PC-3 (cell line): ENCODE measurements around the gene DOCK4. TPM values are rescaled to one million over a fixed set of nuclear protein-coding genes. Genes with fewer than 3 reads are reported as not detected.
A peak's percentile ranks its signal among the peaks of the same experiment; 100 is the strongest.

Experiments
- ATAC-seq: fragments of 200-7000 bp; cut with Tn5 transposase; 2 replicates; pipeline ENCODE4 v1.9.1; 2020; ENCODE audit warnings: mild to moderate bottlenecking, moderate library complexity
- BruUV-seq: library from RNA; stranded (reverse); fragments of 400-500 nt; replicated peaks from 2 replicates; lab custom pipeline; 2021; lab: Mats Ljungman, UMichigan
- CTCF ChIA-PET: fragments of 300-600 bp; sonication (Branson Sonifier 250); formaldehyde crosslinking; loops from one replicate; lab custom pipeline; 2022; ENCODE audit warnings: antibody characterized with exemption; lab: Charles Lee
- POLR2A ChIA-PET: fragments of 300-600 bp; sonication (Branson Sonifier 250); formaldehyde crosslinking; loops from one replicate; lab custom pipeline; 2022; ENCODE audit warnings: antibody characterized with exemption; ENCODE audit not compliant: unreplicated experiment; lab: Charles Lee
- DNase-seq: peaks from one replicate; pipeline ENCODE4 v3.0.0-alpha.2; 2015
- H2AFZ ChIP-seq: fragments of 300-600 bp; sonication (generic); 2 replicates; pipeline ENCODE4 v1.6.0; 2016; ENCODE audit warnings: antibody characterized with exemption, low read length
- H3F3A ChIP-seq: fragments of 300-600 bp; sonication (generic); one replicate; pipeline ENCODE4 v1.6.0; 2017; ENCODE audit warnings: antibody characterized with exemption, low read length, control low read depth, mild to moderate bottlenecking; ENCODE audit not compliant: unreplicated experiment
- H3K27ac ChIP-seq: fragments of 300-600 bp; sonication (generic); 2 replicates; pipeline ENCODE4 v1.5.1; 2016; ENCODE audit warnings: mild to moderate bottlenecking, low read length
- H3K27me3 ChIP-seq: fragments of 300-600 bp; sonication (generic); 2 replicates; pipeline ENCODE4 v1.6.1; 2016; ENCODE audit warnings: low read length, mixed read lengths
- H3K36me3 ChIP-seq: fragments of 300-600 bp; sonication (generic); 2 replicates; pipeline ENCODE4 v1.6.1; 2016; ENCODE audit warnings: low read depth, mixed run types, low read length, mixed read lengths
- H3K4me1 ChIP-seq: fragments of 300-600 bp; sonication (generic); 2 replicates; pipeline ENCODE4 v1.5.1; 2016; ENCODE audit warnings: low read length; ENCODE audit not compliant: insufficient read depth
- H3K4me2 ChIP-seq: fragments of 300-600 bp; sonication (generic); 2 replicates; pipeline ENCODE4 v1.6.0; 2016; ENCODE audit warnings: low read length
- H3K4me3 ChIP-seq: fragments of 300-600 bp; sonication (generic); 2 replicates; pipeline ENCODE4 v1.5.1; 2016; ENCODE audit warnings: mild to moderate bottlenecking, low read length, mixed read lengths
- H3K79me2 ChIP-seq: fragments of 300-600 bp; sonication (generic); 2 replicates; pipeline ENCODE4 v1.6.1; 2017; ENCODE audit warnings: low read length, mixed read lengths
- H3K9ac ChIP-seq: fragments of 300-600 bp; sonication (generic); 2 replicates; pipeline ENCODE4 v1.6.0; 2016; ENCODE audit warnings: mild to moderate bottlenecking, low read length
- H3K9me2 ChIP-seq: fragments of 300-600 bp; sonication (generic); replicated peaks from 2 replicates; pipeline ENCODE4 v1.6.1; 2016; ENCODE audit warnings: mixed run types, low read length, mixed read lengths
- H3K9me3 ChIP-seq: fragments of 300-600 bp; sonication (generic); 2 replicates; pipeline ENCODE4 v1.6.1; 2016; ENCODE audit warnings: low read length, mixed read lengths
- H4K20me1 ChIP-seq: fragments of 300-600 bp; sonication (generic); 2 replicates; pipeline ENCODE4 v1.6.1; 2016; ENCODE audit warnings: low read length, mixed read lengths
- EZH2 ChIP-seq: fragments of 300-600 bp; sonication (generic); IDR thresholded peaks from one replicate; pipeline ENCODE4 v1.6.1; 2017; ENCODE audit warnings: antibody characterized with exemption, mild to moderate bottlenecking, low read length; ENCODE audit not compliant: unreplicated experiment
- EZH2phosphoT487 ChIP-seq: fragments of 300-600 bp; sonication (generic); IDR thresholded peaks from 2 replicates; pipeline ENCODE4 v1.6.1; 2018; ENCODE audit warnings: mild to moderate bottlenecking, antibody characterized with exemption, low read length, borderline replicate concordance
- intact Hi-C: fragments of 100-400 bp; cut with micrococcal nuclease; formaldehyde crosslinking; loops from 2 replicates; pipeline ENCODE4 v1.9.0; 2023
- total RNA-seq: library from RNA; depleted of rRNA; stranded (reverse); fragments of >200 nt; gene quantifications from 2 replicates; pipeline ENCODE4 v1.2.3, GENCODE V29; 2014
- TF ChIP-seq, protein P1 (sequence below): fragments of 300-600 bp; sonication (generic); conservative IDR thresholded peaks from 2 replicates; pipeline ENCODE4 v1.5.1; 2017; ENCODE audit warnings: antibody characterized with exemption, low read depth, mild to moderate bottlenecking, low read length

Gene DOCK4
- total RNA-seq, 1 experiment from 2014 or later = 25.4 TPM

DNA sequence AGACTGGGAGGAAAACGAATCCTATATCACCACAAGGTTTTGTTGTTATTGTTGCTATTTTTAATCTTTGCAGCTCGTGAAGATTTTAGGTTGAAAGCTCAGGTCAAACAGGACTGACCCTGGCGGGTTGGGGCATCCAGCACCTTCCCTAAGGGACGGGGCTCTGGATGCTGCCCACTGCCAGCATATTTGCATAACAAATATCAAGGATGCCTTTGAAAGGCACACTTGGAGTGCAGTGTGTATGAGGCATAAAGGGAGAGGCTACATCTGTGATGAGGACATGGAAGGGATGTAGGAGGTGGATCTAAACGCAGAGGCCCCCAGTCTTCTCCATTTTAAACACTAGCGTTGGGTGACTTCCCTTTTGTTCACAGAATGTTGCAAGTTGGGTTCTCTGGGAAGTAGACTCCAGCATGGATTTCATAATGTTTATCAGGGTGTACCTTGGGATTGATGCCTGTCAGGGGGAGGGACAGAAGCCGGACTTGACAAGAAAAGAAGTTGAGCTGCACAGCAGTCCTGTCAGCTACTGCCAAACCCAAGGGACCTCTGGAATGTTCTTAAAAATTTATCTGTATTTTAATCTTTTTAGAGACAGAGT is 462.9 kb downstream of the DOCK4 start:
- ATAC-seq (no peak), DNase-seq (no peak)
- H3K9me3 ChIP-seq = no peaks in the 10 kb centered on the region
- H3K27ac ChIP-seq = no peak overlapping the region
- POLR2A ChIA-PET = no interaction called here
- H3K79me2 ChIP-seq = no peaks in the 10 kb centered on the region
- TF ChIP-seq EZH2 = no peak
- TF ChIP-seq, protein P1, sequence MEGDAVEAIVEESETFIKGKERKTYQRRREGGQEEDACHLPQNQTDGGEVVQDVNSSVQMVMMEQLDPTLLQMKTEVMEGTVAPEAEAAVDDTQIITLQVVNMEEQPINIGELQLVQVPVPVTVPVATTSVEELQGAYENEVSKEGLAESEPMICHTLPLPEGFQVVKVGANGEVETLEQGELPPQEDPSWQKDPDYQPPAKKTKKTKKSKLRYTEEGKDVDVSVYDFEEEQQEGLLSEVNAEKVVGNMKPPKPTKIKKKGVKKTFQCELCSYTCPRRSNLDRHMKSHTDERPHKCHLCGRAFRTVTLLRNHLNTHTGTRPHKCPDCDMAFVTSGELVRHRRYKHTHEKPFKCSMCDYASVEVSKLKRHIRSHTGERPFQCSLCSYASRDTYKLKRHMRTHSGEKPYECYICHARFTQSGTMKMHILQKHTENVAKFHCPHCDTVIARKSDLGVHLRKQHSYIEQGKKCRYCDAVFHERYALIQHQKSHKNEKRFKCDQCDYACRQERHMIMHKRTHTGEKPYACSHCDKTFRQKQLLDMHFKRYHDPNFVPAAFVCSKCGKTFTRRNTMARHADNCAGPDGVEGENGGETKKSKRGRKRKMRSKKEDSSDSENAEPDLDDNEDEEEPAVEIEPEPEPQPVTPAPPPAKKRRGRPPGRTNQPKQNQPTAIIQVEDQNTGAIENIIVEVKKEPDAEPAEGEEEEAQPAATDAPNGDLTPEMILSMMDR = no peak
- no peaks in the 10 kb centered on the region for H3F3A ChIP-seq
- H3K9me2 ChIP-seq = no peaks in the 10 kb centered on the region
- intact Hi-C loops = loop anchor here (5.0 kb wide), 1 partner anchor 739 kb away; the partner anchor contains the start of gene LSMEM1
- no peaks in the 10 kb centered on the region for H3K27me3 ChIP-seq
- no peak overlapping the region for H3K9ac ChIP-seq
- no peak overlapping the region for H3K4me3 ChIP-seq
- H3K36me3 ChIP-seq = no peaks in the 10 kb centered on the region; the same call in 1 of the 2 replicates
- no peak overlapping the region for H3K4me2 ChIP-seq
- H2AFZ ChIP-seq = no peak overlapping the region
- CTCF ChIA-PET = no interaction called here
- H4K20me1 ChIP-seq = no peaks in the 10 kb centered on the region
- no TSS peak for BruUV-seq
- H3K4me1 ChIP-seq = no peaks in the 10 kb centered on the region

DNA sequence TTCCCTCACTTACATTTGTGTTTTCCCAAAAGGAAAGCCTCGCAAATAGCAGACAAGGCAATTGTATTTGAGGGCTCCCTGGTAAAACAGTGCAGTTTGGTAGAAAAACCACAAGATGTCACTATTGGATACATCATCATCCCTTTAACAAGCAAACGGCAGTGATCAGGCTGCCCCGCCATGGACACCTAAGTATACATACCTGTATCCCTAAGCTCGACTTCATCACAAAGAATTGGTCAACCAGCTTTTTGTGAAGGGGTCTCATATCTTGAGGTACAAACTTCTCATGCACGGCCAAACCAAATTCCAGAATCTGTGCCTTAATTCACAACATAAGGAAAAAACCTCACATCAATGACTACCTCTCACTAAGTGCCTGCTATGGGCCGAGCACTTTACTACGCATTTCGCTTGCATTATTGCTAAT is 464.4 kb downstream of the DOCK4 start:
- peaks cover under 1% of the 10 kb centered on the region; the same call in 1 of the 2 replicates for H3K4me1 ChIP-seq
- BruUV-seq = no TSS peak
- ChIA-PET CTCF (interaction anchor here (0.6 to 1.0 kb wide), 5 partner anchors 111 to 786 kb away, joined by 3 to 5 read pairs (median 3); no protein-coding TSS in a partner anchor), POLR2A (no interaction called here)
- H3K4me3 ChIP-seq = no peak overlapping the region
- H3K27ac ChIP-seq = no peak overlapping the region
- no peak overlapping the region for H3K4me2 ChIP-seq
- no peaks in the 10 kb centered on the region for H3K9me2 ChIP-seq
- H3K27me3 ChIP-seq = no peaks in the 10 kb centered on the region
- peak; percentile 86 for ATAC-seq
- H2AFZ ChIP-seq = no peak overlapping the region
- no peaks in the 10 kb centered on the region for H4K20me1 ChIP-seq
- no peaks in the 10 kb centered on the region for H3K79me2 ChIP-seq
- no peaks in the 10 kb centered on the region; the same call in 1 of the 2 replicates for H3K36me3 ChIP-seq
- intact Hi-C loops = loop anchor here (1.0 to 5.0 kb wide), 4 partner anchors 21 to 753 kb away; partner anchors contain the start of gene LSMEM1
- DNase-seq = peak; percentile 78
- no peak overlapping the region for H3K9ac ChIP-seq
- H3K9me3 ChIP-seq = no peaks in the 10 kb centered on the region
- TF ChIP-seq EZH2phosphoT487 (no peak), EZH2 (no peak)
- TF ChIP-seq, protein P1 = peak; percentile 81
- H3F3A ChIP-seq = no peaks in the 10 kb centered on the region

DNA sequence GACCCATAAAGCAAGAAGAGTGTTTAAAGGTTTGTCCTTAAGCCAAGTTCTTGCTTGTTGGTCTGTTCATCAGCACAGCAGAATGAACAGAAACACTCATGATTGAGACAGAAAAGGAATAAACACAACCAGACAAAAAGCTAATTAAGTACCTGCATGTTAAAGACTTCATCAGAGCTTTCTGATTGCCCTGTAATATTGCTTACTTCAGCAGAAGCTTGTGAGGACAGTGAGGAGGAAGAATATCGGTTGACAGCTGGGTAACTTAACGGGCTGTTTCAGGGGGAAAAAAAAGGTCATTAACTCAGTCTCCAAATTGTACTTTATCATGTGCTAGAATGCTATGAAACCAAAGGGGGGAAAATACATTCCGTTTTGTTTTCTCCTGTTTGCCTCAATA is 465.3 kb downstream of the DOCK4 start:
- Histone ChIP-seq H3K36me3 (no peaks in the 10 kb centered on the region; the same call in 1 of the 2 replicates), H3K27ac (no peak overlapping the region), H3K4me3 (no peak overlapping the region), H3K9me3 (no peaks in the 10 kb centered on the region), H3K9me2 (no peaks in the 10 kb centered on the region), H3K79me2 (no peaks in the 10 kb centered on the region), H3K4me1 (peaks cover 9% of the 10 kb centered on the region), H3K27me3 (no peaks in the 10 kb centered on the region), H2AFZ (no peak overlapping the region), H3F3A (no peaks in the 10 kb centered on the region), H3K9ac (no peak overlapping the region), H4K20me1 (no peaks in the 10 kb centered on the region), H3K4me2 (no peak overlapping the region)
- BruUV-seq = no TSS peak
- CTCF ChIA-PET = interaction anchor here (0.7 kb wide), 1 partner anchor 726 kb away, joined by 5 read pairs; no protein-coding TSS in a partner anchor
- intact Hi-C loops = loop anchor here (1.0 to 5.0 kb wide), 4 partner anchors 22 to 754 kb away; partner anchors contain the start of gene LSMEM1
- ATAC-seq (no peak), DNase-seq (no peak)
- TF ChIP-seq EZH2phosphoT487 (no peak), EZH2 (no peak)
- TF ChIP-seq, protein P1 = no peak
- POLR2A ChIA-PET = no interaction called here
